GM12878 (cell line): ENCODE data around the gene ARMC6. TPM values are rescaled to one million over a fixed set of nuclear protein-coding genes. Genes with fewer than 3 reads are reported as not detected.

Source experiments
- BRCA1 ChIP-seq: IDR thresholded peaks from 2 replicates; pipeline ENCODE4 v1.6.1; 2011; ENCODE audit warnings: low read depth, low read length, improper control_type of control experiment
- CBX3 ChIP-seq: fragments of 200-600 bp; sonication (generic); IDR thresholded peaks from 2 replicates; pipeline ENCODE4 v1.6.1; 2016; ENCODE audit warnings: low read depth, borderline replicate concordance
- CHD1 ChIP-seq: IDR thresholded peaks from 2 replicates; pipeline ENCODE4 v1.6.1; 2012; ENCODE audit warnings: low read depth, low read length, improper control_type of control experiment
- CREM ChIP-seq: IDR thresholded peaks from 2 replicates; pipeline ENCODE4 v1.6.1; 2014; ENCODE audit warnings: antibody characterized with exemption, low read depth
- GABPA ChIP-seq: IDR thresholded peaks from 2 replicates; pipeline ENCODE4 v1.6.1; 2014; ENCODE audit warnings: antibody characterized with exemption, low read depth, mild to moderate bottlenecking, inconsistent platforms
- HCFC1 ChIP-seq: fragments of 150-350 bp; IDR thresholded peaks from 2 replicates; pipeline ENCODE4 v1.6.1; 2014; ENCODE audit warnings: low read length
- IKZF1 ChIP-seq: fragments of 450-650 bp; conservative IDR thresholded peaks from 2 replicates; pipeline ENCODE4 v1.6.1; 2017; ENCODE audit warnings: antibody characterized with exemption, mild to moderate bottlenecking
- SIN3A ChIP-seq: IDR thresholded peaks from 2 replicates; pipeline ENCODE4 v1.6.1; 2012; ENCODE audit warnings: low read depth, low read length, improper control_type of control experiment
- SMAD5 ChIP-seq: IDR thresholded peaks from 2 replicates; pipeline ENCODE4 v1.6.1; 2016; ENCODE audit warnings: antibody characterized with exemption, low read depth
- ZBED1 ChIP-seq: IDR thresholded peaks from 2 replicates; pipeline ENCODE4 v1.6.1; 2016; ENCODE audit warnings: borderline replicate concordance
- polyA plus RNA-seq, 11 experiments: library from polyadenylated mRNA; depleted of rRNA in 4 of 11; unstranded in 6 of 11; stranded (reverse) in 5 of 11; fragments of >200 nt; fragmentation: Nextera tagmentation in 4 of 11; fragmentation: Illumina TruSeq in 1 of 11; extraction: Ambion mirVana in 4 of 11; extraction: Trizol in 1 of 11; gene quantifications; 1 replicate in 1 of 11; 2 replicates in 10 of 11; pipeline versions ENCODE4 v1.2.1 to v1.2.3, GENCODE V29; 2011 to 2016; ENCODE audit warnings: inconsistent platforms in 2 of 11, missing spikeins in 2 of 11, low read depth in 1 of 11
- total RNA-seq, 4 experiments: library from RNA; depleted of rRNA in 3 of 4; stranded (reverse); fragments of >200 nt in 3 of 4; fragmentation: Illumina TruSeq in 1 of 4; extraction: Trizol in 1 of 4; gene quantifications; 2 replicates each; pipeline versions ENCODE4 v1.2.1 to v1.2.3, GENCODE V29; 2013 to 2021
- TF ChIP-seq, protein P1 (sequence below): IDR thresholded peaks from 2 replicates; pipeline ENCODE4 v1.6.1; 2011; ENCODE audit warnings: mild to moderate bottlenecking, low read depth, low read length, moderate library complexity; ENCODE audit not compliant: insufficient replicate concordance
- TF ChIP-seq, protein P2 (sequence below): fragments of 450-650 bp; IDR thresholded peaks from 2 replicates; pipeline ENCODE4 v1.6.1; 2016; ENCODE audit warnings: mild to moderate bottlenecking, moderate library complexity, borderline replicate concordance
- TF ChIP-seq, protein P3 (sequence below): fragments of 450-650 bp; IDR thresholded peaks from 2 replicates; pipeline ENCODE4 v1.6.1; 2014; ENCODE audit warnings: mild to moderate bottlenecking
- TF ChIP-seq, protein P4 (sequence below): fragments of 450-650 bp; IDR thresholded peaks from 2 replicates; pipeline ENCODE4 v1.6.1; 2017; ENCODE audit warnings: mild to moderate bottlenecking, low read depth, inconsistent platforms; ENCODE audit not compliant: poor library complexity, severe bottlenecking

ARMC6 gene
- total and polyA plus RNA-seq, 10 of the 15 experiments (the other 5 are each of a cell fraction or from before 2014, with no cell fraction given), result 1.1 to 64.4 (median 41.6) TPM

DNA sequence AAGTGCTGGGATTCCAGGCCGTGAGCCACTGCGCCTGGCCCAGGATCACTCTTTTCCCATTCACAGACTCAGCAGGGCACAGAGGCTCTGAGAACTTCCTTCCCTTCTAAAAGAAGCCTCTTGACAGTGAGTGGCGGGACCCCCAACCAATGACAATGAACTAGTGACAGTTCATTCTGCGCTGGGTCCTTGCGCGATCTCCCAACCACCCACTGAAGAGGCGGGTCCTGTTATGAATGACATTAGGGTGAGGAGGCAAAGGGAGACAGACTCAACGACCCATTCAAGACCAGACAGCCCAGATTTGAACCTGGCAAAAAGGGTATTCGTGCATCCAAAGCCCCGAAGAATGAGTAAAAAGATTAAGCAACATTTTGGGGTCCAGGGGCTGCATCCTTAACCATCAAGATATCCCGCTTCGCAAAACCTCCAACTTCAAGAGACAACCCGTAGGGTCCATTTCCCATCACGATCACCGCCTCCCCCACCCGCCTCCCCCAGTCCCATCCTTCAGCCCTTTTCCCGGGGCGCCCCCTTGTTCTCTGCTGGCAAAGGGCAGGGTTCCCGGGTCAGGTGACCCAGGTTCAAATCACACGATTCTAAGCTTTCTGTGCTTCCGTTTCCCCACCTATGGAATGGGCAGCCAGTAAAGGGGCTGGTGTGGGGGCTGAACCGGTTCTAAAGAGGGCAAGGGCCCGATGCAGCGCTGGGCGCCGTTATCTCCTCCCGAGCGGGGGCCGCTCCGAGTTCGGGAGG, 805 bp upstream of the ARMC6 start (continued):
- TF ChIP-seq, protein P1, sequence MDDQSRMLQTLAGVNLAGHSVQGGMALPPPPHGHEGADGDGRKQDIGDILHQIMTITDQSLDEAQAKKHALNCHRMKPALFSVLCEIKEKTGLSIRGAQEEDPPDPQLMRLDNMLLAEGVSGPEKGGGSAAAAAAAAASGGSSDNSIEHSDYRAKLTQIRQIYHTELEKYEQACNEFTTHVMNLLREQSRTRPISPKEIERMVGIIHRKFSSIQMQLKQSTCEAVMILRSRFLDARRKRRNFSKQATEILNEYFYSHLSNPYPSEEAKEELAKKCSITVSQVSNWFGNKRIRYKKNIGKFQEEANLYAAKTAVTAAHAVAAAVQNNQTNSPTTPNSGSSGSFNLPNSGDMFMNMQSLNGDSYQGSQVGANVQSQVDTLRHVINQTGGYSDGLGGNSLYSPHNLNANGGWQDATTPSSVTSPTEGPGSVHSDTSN, result peak; percentile 97
- TF ChIP-seq SMAD5, result no peak; the same call in 1 of the 2 replicates
- TF ChIP-seq IKZF1, result no peak
- TF ChIP-seq ZBED1, result no peak
- TF ChIP-seq BRCA1, result no peak
- peak; percentile 54; the same call in 1 of the 2 replicates for TF ChIP-seq GABPA
- no peak for TF ChIP-seq CBX3
- TF ChIP-seq, protein P2, sequence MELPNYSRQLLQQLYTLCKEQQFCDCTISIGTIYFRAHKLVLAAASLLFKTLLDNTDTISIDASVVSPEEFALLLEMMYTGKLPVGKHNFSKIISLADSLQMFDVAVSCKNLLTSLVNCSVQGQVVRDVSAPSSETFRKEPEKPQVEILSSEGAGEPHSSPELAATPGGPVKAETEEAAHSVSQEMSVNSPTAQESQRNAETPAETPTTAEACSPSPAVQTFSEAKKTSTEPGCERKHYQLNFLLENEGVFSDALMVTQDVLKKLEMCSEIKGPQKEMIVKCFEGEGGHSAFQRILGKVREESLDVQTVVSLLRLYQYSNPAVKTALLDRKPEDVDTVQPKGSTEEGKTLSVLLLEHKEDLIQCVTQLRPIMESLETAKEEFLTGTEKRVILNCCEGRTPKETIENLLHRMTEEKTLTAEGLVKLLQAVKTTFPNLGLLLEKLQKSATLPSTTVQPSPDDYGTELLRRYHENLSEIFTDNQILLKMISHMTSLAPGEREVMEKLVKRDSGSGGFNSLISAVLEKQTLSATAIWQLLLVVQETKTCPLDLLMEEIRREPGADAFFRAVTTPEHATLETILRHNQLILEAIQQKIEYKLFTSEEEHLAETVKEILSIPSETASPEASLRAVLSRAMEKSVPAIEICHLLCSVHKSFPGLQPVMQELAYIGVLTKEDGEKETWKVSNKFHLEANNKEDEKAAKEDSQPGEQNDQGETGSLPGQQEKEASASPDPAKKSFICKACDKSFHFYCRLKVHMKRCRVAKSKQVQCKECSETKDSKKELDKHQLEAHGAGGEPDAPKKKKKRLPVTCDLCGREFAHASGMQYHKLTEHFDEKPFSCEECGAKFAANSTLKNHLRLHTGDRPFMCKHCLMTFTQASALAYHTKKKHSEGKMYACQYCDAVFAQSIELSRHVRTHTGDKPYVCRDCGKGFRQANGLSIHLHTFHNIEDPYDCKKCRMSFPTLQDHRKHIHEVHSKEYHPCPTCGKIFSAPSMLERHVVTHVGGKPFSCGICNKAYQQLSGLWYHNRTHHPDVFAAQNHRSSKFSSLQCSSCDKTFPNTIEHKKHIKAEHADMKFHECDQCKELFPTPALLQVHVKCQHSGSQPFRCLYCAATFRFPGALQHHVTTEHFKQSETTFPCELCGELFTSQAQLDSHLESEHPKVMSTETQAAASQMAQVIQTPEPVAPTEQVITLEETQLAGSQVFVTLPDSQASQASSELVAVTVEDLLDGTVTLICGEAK, result no peak
- TF ChIP-seq, protein P3, sequence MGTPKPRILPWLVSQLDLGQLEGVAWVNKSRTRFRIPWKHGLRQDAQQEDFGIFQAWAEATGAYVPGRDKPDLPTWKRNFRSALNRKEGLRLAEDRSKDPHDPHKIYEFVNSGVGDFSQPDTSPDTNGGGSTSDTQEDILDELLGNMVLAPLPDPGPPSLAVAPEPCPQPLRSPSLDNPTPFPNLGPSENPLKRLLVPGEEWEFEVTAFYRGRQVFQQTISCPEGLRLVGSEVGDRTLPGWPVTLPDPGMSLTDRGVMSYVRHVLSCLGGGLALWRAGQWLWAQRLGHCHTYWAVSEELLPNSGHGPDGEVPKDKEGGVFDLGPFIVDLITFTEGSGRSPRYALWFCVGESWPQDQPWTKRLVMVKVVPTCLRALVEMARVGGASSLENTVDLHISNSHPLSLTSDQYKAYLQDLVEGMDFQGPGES, result peak; percentile 54; the same call in 1 of the 2 replicates
- 0 out of 2 replicates have a peak, but pooled peaks have one; percentile 49 for TF ChIP-seq CREM
- TF ChIP-seq, protein P4, sequence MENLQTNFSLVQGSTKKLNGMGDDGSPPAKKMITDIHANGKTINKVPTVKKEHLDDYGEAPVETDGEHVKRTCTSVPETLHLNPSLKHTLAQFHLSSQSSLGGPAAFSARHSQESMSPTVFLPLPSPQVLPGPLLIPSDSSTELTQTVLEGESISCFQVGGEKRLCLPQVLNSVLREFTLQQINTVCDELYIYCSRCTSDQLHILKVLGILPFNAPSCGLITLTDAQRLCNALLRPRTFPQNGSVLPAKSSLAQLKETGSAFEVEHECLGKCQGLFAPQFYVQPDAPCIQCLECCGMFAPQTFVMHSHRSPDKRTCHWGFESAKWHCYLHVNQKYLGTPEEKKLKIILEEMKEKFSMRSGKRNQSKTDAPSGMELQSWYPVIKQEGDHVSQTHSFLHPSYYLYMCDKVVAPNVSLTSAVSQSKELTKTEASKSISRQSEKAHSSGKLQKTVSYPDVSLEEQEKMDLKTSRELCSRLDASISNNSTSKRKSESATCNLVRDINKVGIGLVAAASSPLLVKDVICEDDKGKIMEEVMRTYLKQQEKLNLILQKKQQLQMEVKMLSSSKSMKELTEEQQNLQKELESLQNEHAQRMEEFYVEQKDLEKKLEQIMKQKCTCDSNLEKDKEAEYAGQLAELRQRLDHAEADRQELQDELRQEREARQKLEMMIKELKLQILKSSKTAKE, result peak; percentile 24
- TF ChIP-seq HCFC1, result no peak
- TF ChIP-seq CHD1, result no peak
- TF ChIP-seq SIN3A, result 0 out of 2 replicates have a peak, but pooled peaks have one; percentile 24
